HG03064 (cell line): ENCODE results near the gene TSPAN14.

Experiments
- ATAC-seq: cut with Tn5 transposase; IDR thresholded peaks from one replicate; pipeline ENCODE4 v1.9.1; 2021; ENCODE audit warnings: low read depth; ENCODE audit not compliant: unreplicated experiment

Gene TSPAN14

GRCh38 chr10:80580638-80581468, 126.7 kb downstream of the TSPAN14 start:
- no peak for ATAC-seq

DNA sequence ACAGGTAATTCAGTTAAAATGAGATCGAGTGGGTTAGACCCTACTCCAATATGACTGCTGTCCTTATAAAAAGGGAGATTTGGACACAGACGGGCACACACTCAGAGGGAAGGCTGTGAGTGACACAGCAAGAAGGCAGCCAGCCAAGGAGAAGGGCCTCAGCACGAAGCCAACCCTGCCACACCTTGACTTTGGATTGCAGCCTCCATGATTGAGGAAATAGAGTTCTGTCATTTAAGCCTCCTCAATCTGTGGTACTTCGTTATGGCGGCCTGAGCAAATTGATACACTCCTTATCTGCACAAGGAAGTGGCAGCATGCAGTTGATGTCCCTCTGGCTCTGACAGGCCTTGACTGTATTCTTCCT, 127.3 kb downstream of the TSPAN14 start:
- ATAC-seq, result no peak

- ATAC-seq, result no peak
Measured at GRCh38 chr10:80582286-80582960, 128.3 kb downstream of the TSPAN14 start.
